Stimulated activated CD4-positive, alpha-beta T cell treated with anti-CD3 and anti-CD28 coated beads, Interleukin-2, amount 100 ng/mL, for 4 hours (primary cell): ENCODE data around the gene FANCL.
"Not testable (repeated sequence)": the region's sequence is repeated elsewhere in the genome, so short reads cannot be mapped to it uniquely, and the experiment has no call there.

Experiments
- DNase-seq: peaks from one replicate; pipeline ENCODE4 v3.0.0-alpha.2; 2020; ENCODE audit warnings: low read depth

FANCL gene

GRCh38 chr2:58140508-58141072 is 100.5 kb downstream of the FANCL start:
- no peak for DNase-seq

GRCh38 chr2:58138396-58139030 is 102.6 kb downstream of the FANCL start:
- DNase-seq = no peak

DNA sequence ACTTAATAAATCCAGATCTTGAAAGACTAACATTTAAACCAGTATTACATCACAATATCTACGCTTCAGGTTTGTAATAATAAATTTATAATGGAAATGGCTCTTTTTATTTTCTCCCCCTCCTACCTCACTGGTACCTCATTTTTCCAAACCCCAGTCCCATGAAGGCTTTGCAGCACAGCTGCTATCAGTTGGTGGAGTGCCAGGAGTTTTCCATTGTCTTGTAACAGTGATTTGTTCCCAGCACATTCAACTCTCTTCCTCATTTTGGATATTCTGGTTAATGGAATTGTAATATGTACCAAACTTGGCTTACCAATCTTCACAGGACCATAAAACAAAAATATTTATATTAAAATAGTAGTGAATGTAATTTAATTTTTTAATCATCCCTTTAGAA is 103.3 kb downstream of the FANCL start:
- no peak for DNase-seq

DNA sequence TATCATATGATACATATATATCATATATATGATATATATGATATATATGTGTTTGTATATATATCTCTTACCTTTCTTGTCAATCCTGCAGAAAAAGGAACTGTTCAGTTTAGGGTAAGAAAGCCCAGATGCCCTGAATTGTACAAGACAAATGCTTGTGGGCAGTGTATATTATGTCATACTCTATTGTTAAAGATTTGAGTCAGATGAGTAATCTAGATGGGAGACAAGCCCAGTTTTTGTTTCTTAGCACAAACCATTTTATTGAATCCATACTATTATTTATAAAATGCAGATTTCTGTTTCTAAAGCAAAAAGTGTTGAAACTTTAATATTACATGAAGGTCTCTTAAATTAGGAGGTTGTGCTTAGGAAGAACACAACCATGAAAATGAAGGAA is 103.9 kb downstream of the FANCL start:
- DNase-seq = no peak

- DNase-seq = no peak
These were observed 105.3 kb downstream of the FANCL start for GRCh38 chr2:58135861-58136260.

DNA sequence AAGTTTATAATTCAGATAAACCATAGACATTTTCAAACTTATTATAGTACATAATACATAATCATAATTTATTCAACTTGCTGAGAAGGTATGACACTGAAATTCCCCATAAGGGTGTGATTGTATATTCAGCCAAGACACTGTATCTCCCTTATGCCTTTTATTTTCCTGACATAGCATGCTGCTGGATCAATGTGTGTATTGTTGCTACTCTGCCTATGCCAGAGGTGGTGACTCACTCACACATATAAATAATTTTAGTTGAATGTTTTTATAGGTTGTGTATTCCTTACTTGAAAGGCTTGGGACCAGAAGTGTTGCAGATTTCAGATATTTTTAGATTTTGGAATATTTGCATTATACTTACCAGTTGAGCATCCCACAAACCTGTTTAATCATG is 107.7 kb downstream of the FANCL start:
- no peak for DNase-seq

DNA sequence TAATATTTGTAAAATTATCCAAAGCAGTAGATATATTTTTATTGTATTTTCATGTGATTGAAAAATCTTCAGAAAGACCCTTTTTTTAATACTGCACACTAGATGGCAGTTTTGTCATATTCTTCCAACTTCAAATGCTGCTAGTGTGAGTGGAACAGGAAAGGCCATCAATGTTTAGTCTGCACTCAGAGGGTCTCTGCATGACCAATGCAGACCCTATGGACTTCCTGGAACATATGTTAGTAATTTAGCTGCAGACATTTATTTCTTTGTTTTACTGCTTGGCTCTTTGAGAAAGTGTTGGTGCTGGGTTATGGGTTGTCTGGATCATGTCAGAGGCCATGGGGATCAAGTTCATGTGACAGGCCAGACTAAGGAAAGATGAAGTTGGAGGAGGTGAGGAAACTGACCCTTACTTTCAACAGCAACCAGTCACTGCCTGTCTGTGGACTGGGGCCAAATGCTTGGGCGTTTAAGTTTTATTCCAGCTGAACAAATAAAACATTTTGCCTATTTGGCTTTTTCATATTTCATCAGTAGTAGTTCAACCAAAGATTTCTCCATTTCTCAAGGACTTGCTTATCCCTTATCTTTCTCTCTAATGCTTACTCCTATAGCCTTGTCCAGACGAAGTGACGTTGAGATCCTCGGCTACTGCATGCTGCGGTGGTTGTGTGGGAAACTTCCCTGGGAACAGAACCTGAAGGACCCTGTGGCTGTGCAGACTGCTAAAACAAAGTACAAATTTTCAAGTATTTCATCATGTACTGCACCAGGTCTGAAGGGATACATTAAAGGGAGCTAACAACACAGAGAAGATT is 109.7 kb downstream of the FANCL start:
- no peak for DNase-seq

- no peak for DNase-seq
These were observed 110.9 kb downstream of the FANCL start for GRCh38 chr2:58130238-58130637.

GRCh38 chr2:58127111-58127510 is 114.0 kb downstream of the FANCL start:
- DNase-seq = no peak

DNA sequence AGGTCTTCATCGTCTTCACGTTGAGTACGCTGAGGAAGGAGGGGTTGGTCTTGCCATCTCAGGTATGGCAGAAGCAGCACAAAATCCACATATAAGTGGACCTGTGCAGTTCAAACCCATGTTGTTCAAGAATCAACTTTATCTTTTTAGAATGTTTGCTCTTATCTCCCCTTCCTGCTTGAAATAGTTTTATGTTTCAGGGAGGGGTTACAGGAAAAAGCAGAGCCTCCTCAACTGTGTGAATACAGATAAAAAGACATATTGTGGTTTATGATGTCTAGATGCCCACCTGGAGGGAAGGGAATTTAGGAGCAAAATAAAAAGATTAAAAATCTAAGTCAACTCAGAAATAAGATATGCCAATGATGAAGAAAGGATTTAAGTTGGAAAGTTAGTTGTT is 118.6 kb downstream of the FANCL start:
- DNase-seq = no peak

DNA sequence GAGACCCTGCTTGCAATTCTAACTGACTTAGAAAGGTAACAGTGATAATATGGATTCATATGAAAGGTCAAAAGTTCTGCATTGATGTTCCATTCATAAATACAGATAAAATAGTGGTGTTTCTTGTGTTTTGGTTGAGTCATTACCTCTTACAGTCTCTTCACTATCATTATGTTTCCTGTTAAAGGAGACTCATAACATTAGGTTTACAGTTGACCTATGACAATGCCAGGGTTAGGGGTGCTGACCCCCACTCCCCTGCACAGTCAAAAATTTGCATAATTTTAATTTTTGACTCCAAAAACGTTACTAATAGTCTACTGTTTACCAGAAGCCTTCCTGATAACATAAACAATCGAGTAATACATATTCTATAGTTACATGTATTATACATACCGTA is 119.1 kb downstream of the FANCL start:
- DNase-seq = no peak

- DNase-seq = no peak
These were observed 120.4 kb downstream of the FANCL start for GRCh38 chr2:58120626-58121229.

- DNase-seq = not testable (repeated sequence)
These were observed 127.6 kb downstream of the FANCL start for GRCh38 chr2:58113563-58113962.

DNA sequence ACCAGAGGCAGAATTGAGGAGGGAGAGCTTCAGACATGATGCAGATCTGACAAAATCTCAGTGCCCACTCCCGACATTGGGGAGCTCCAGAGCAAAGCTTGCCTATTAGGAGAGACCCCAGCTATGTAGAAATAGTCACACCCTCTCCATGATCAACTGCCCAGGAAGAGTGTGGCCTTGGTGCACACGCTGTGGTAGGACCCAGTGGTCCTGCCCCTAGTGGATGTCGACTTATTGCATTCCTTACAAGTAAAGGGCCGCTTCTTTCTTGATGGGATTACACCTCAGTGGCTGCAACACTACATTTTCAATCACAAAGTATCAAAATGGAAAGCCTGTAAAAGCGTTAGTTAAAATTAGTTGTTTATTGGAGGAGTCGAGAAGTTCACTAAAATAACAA is 130.4 kb downstream of the FANCL start:
- DNase-seq = no peak

DNA sequence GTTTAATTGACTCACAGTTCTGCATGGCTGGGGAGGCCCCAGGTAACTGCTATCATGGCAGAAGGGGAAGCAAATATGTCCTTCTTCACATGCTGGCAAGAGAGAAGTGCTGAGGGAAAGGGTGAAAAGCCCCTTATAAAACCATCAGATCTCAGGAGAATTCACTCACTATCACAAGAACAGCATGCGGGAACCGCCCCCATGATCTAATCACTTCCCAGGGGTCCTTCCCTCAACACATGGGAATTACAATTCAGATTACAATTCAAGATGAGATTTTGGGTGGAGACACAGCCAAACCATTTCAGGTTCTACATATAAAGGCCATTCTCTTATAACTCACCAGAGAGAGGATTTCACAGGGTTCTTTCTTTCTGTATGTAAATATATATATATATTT is 131.6 kb downstream of the FANCL start:
- DNase-seq = no peak
